Hepatocyte (in vitro differentiated cells): ENCODE measurements around the gene IPPK.
"Not testable (repeated sequence)": the region's sequence is repeated elsewhere in the genome, so short reads cannot be mapped to it uniquely, and the experiment has no call there.

Source experiments
- CTCF ChIP-seq: fragments of 200-600 bp; sonication (generic); IDR thresholded peaks from 2 replicates; pipeline ENCODE4 v1.5.1; 2016; ENCODE audit warnings: antibody characterized with exemption, mild to moderate bottlenecking; ENCODE audit not compliant: poor library complexity
- EZH2 ChIP-seq: fragments of 200-600 bp; sonication (generic); IDR thresholded peaks from 2 replicates; pipeline ENCODE4 v1.6.1; 2016; ENCODE audit warnings: antibody characterized with exemption, mild to moderate bottlenecking, borderline replicate concordance
- EZH2phosphoT487 ChIP-seq: fragments of 200-600 bp; sonication (generic); IDR thresholded peaks from one replicate; pipeline ENCODE4 v1.6.1; 2018; ENCODE audit warnings: antibody characterized with exemption, mild to moderate bottlenecking, low read depth, moderate library complexity; ENCODE audit not compliant: unreplicated experiment, severe bottlenecking

- TF ChIP-seq EZH2, CTCF, EZH2phosphoT487: not testable (repeated sequence)
Measured at GRCh38 chr9:92573612-92574011, 96.3 kb downstream of the IPPK start.
